AG09309 (cell line): ENCODE results near the gene CTTNBP2NL.
"Not testable (repeated sequence)": the region's sequence is repeated elsewhere in the genome, so short reads cannot be mapped to it uniquely, and the experiment has no call there.

Experiments used
- DNase-seq: peaks from one replicate; pipeline ENCODE4 v3.0.0-alpha.2; 2010; ENCODE audit warnings: low read depth
- H3K4me3 ChIP-seq: 2 replicates; pipeline ENCODE4 v1.5.1; 2011; ENCODE audit warnings: mild to moderate bottlenecking, low read depth, low read length, moderate library complexity; ENCODE audit not compliant: control insufficient read depth
- TF ChIP-seq, protein P1 (sequence below): IDR thresholded peaks from 2 replicates; pipeline ENCODE4 v1.5.1; 2011; ENCODE audit warnings: mild to moderate bottlenecking, low read depth, low read length, inconsistent platforms; ENCODE audit not compliant: insufficient read depth, control insufficient read depth; ENCODE audit errors: missing control alignments

CTTNBP2NL gene

DNA sequence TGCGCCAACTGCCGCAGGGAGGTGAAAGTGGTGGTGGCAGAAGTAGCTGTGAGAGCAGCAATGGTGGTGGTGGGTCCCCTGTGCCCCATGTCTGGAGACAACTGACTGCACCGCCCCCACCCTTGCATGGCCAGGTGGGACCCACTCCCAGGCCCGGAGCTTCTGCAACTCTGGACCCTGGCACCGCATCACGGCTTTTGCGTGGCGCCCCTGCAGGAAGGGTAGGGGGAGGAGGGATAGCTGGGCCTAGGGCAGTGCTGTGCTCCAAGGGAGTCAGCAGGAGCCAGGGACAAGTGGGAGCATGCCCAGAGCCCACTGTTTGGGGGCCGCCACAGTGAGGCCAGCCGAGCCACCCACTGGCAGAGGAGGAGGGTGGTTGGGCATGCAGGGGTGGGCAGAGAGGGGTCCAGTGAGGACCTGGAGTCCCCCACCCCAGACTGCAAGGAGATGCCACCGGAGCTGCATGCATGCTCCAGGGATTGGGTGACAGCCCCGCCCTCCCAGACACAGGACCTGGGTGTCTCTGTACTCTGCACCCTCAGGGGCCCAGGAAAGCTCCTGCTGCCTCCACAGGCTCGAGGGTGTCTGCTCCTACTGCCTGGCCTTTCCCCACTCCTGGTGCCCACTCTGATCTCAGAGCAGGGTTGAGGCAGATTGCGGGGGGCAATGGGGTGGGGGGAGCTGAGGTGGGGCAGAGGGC lies 9.8 kb upstream of the CTTNBP2NL start:
- TF ChIP-seq, protein P1, sequence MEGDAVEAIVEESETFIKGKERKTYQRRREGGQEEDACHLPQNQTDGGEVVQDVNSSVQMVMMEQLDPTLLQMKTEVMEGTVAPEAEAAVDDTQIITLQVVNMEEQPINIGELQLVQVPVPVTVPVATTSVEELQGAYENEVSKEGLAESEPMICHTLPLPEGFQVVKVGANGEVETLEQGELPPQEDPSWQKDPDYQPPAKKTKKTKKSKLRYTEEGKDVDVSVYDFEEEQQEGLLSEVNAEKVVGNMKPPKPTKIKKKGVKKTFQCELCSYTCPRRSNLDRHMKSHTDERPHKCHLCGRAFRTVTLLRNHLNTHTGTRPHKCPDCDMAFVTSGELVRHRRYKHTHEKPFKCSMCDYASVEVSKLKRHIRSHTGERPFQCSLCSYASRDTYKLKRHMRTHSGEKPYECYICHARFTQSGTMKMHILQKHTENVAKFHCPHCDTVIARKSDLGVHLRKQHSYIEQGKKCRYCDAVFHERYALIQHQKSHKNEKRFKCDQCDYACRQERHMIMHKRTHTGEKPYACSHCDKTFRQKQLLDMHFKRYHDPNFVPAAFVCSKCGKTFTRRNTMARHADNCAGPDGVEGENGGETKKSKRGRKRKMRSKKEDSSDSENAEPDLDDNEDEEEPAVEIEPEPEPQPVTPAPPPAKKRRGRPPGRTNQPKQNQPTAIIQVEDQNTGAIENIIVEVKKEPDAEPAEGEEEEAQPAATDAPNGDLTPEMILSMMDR, result no peak
- no peak for DNase-seq
- no peak overlapping the region for H3K4me3 ChIP-seq

GRCh38 chr1:112386731-112387346 lies 9.2 kb upstream of the CTTNBP2NL start:
- no peak overlapping the region for H3K4me3 ChIP-seq
- no peak for DNase-seq
- TF ChIP-seq, protein P1, result no peak

DNA sequence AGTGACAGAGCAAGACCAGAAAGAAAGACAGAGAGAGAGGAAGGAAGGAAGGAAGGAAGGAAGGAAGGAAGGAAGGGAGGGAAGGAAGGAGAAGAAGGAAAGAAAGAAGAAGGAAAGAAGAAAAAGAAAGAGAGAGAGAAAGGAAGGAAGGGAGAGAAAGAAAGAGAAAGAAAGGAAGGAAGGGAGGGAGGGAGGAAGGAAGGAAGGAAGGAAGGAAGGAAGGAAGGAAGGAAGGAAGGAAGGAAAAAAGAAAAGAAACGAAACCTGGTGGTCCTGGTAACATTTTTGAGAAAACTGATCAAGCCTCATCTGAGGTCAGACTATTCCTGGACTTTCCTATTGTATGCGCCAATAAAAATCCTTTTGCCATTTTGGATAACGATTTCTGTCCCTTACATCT lies 8.2 kb upstream of the CTTNBP2NL start:
- no peak overlapping the region for H3K4me3 ChIP-seq
- TF ChIP-seq, protein P1, result no peak
- no peak for DNase-seq

GRCh38 chr1:112388436-112388835 lies 7.6 kb upstream of the CTTNBP2NL start:
- no peak overlapping the region for H3K4me3 ChIP-seq
- TF ChIP-seq, protein P1, result no peak
- DNase-seq, result no peak

DNA sequence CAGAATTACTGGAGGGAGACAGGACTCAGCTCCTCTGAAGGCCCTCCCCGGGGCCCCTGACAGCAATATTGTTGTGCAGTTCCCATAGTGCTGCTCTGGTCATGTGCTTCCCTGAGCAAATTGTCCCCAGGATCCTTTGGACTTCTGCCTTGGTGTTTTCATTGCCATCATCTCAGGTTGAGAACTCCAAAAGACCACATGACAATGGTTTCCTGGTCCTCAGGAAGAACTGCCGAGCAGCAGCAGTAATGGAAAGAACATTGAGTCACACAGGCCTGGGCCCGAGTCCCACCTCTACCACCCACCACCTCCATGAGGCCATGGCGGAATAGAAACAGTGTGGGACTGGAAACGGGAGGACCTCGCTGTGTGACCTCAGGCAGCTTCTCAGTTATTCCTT lies 6.3 kb upstream of the CTTNBP2NL start:
- TF ChIP-seq, protein P1, result no peak
- H3K4me3 ChIP-seq, result no peak overlapping the region
- no peak for DNase-seq

- peak overlapping the region; percentile 39 for H3K4me3 ChIP-seq
- DNase-seq, result not testable (repeated sequence)
Measured at GRCh38 chr1:112390335-112390734, 5.7 kb upstream of the CTTNBP2NL start.

- peak overlapping the region; percentile 39 for H3K4me3 ChIP-seq
- TF ChIP-seq, protein P1, result peak; percentile 90
Measured at GRCh38 chr1:112390775-112391602, 5.0 kb upstream of the CTTNBP2NL start.

More at GRCh38 chr1:112390775-112391602, 5.0 kb upstream of the CTTNBP2NL start:
- peak; percentile 76 for DNase-seq
